Measurements from ENCODE around the gene PTS.
A peak's percentile ranks its signal among the peaks of the same experiment; 100 is the strongest.

The PTS gene

GRCh38 chr11:112221274-112221835 is 4.9 kb upstream of the PTS start:
- no peaks in the 10 kb centered on the region for H3K4me1 ChIP-seq (ENCODE audit: control insufficient read depth, insufficient read depth, low read length)
- H3K9me3 ChIP-seq (ENCODE audit: control insufficient read depth, insufficient read depth, low read length) = no peaks in the 10 kb centered on the region
- no peaks in the 10 kb centered on the region for H3K36me3 ChIP-seq (ENCODE audit: control insufficient read depth, insufficient read depth, low read length)
- H3K9ac ChIP-seq (ENCODE audit: low read depth, low read length) = no peak overlapping the region
- H3K4me3 ChIP-seq (ENCODE audit: low read depth, low read length) = no peak overlapping the region
- H3K27me3 ChIP-seq (ENCODE audit: control insufficient read depth, insufficient read depth, low read length) = peaks cover 5% of the 10 kb centered on the region
- H3K27ac ChIP-seq (ENCODE audit: low read depth, low read length) = no peak overlapping the region

GRCh38 chr11:112222303-112222702 is 3.9 kb upstream of the PTS start:
- peaks cover 4% of the 10 kb centered on the region; the same call in 1 of the 2 replicates for H3K4me1 ChIP-seq (ENCODE audit: control insufficient read depth, insufficient read depth, low read length)
- no peaks in the 10 kb centered on the region for H3K9me3 ChIP-seq (ENCODE audit: control insufficient read depth, insufficient read depth, low read length)
- peaks cover 5% of the 10 kb centered on the region for H3K27me3 ChIP-seq (ENCODE audit: control insufficient read depth, insufficient read depth, low read length)
- H3K9ac ChIP-seq (ENCODE audit: low read depth, low read length) = no peak overlapping the region
- H3K36me3 ChIP-seq (ENCODE audit: control insufficient read depth, insufficient read depth, low read length) = no peaks in the 10 kb centered on the region
- H3K27ac ChIP-seq (ENCODE audit: low read depth, low read length) = no peak overlapping the region
- H3K4me3 ChIP-seq (ENCODE audit: low read depth, low read length) = no peak overlapping the region

- H3K27ac ChIP-seq (ENCODE audit: low read depth, low read length) = no peak overlapping the region
- H3K4me1 ChIP-seq (ENCODE audit: control insufficient read depth, insufficient read depth, low read length) = peaks cover 6% of the 10 kb centered on the region; the same call in 1 of the 2 replicates
- no peaks in the 10 kb centered on the region for H3K9me3 ChIP-seq (ENCODE audit: control insufficient read depth, insufficient read depth, low read length)
- H3K36me3 ChIP-seq (ENCODE audit: control insufficient read depth, insufficient read depth, low read length) = no peaks in the 10 kb centered on the region
- H3K27me3 ChIP-seq (ENCODE audit: control insufficient read depth, insufficient read depth, low read length) = peaks cover 5% of the 10 kb centered on the region
- H3K4me3 ChIP-seq (ENCODE audit: low read depth, low read length) = no peak overlapping the region
- no peak overlapping the region for H3K9ac ChIP-seq (ENCODE audit: low read depth, low read length)
Measured at GRCh38 chr11:112223121-112223520, 3.1 kb upstream of the PTS start.

- Histone ChIP-seq H3K9me3 (ENCODE audit: control insufficient read depth, insufficient read depth, low read length) (no peaks in the 10 kb centered on the region), H3K36me3 (ENCODE audit: control insufficient read depth, insufficient read depth, low read length) (peaks cover 5% of the 10 kb centered on the region), H3K27me3 (ENCODE audit: control insufficient read depth, insufficient read depth, low read length) (peaks cover 5% of the 10 kb centered on the region), H3K27ac (ENCODE audit: low read depth, low read length) (no peak overlapping the region), H3K4me3 (ENCODE audit: low read depth, low read length) (no peak overlapping the region), H3K4me1 (ENCODE audit: control insufficient read depth, insufficient read depth, low read length) (peaks cover 6% of the 10 kb centered on the region; the same call in 1 of the 2 replicates), H3K9ac (ENCODE audit: low read depth, low read length) (no peak overlapping the region)
Measured at GRCh38 chr11:112223754-112224532, 2.3 kb upstream of the PTS start.

- H3K4me3 ChIP-seq (ENCODE audit: low read depth, low read length) = peak overlapping the region; percentile 91
- peak overlapping the region; percentile 90 for H3K27ac ChIP-seq (ENCODE audit: low read depth, low read length)
- no peaks in the 10 kb centered on the region for H3K9me3 ChIP-seq (ENCODE audit: control insufficient read depth, insufficient read depth, low read length)
- peaks cover 6% of the 10 kb centered on the region; the same call in 1 of the 2 replicates for H3K4me1 ChIP-seq (ENCODE audit: control insufficient read depth, insufficient read depth, low read length)
- peak overlapping the region; percentile 88; the same call in 1 of the 2 replicates for H3K9ac ChIP-seq (ENCODE audit: low read depth, low read length)
- peaks cover 21% of the 10 kb centered on the region for H3K36me3 ChIP-seq (ENCODE audit: control insufficient read depth, insufficient read depth, low read length)
- peaks cover 5% of the 10 kb centered on the region for H3K27me3 ChIP-seq (ENCODE audit: control insufficient read depth, insufficient read depth, low read length)
Measured at GRCh38 chr11:112225753-112226061, 521 bp upstream of the PTS start.

- Histone ChIP-seq H3K9me3 (ENCODE audit: control insufficient read depth, insufficient read depth, low read length) (no peaks in the 10 kb centered on the region), H3K4me1 (ENCODE audit: control insufficient read depth, insufficient read depth, low read length) (peaks cover 6% of the 10 kb centered on the region; the same call in 1 of the 2 replicates), H3K27ac (ENCODE audit: low read depth, low read length) (peak overlapping the region; percentile 90), H3K36me3 (ENCODE audit: control insufficient read depth, insufficient read depth, low read length) (peaks cover 29% of the 10 kb centered on the region), H3K27me3 (ENCODE audit: control insufficient read depth, insufficient read depth, low read length) (peaks cover 5% of the 10 kb centered on the region), H3K9ac (ENCODE audit: low read depth, low read length) (peak overlapping the region; percentile 88), H3K4me3 (ENCODE audit: low read depth, low read length) (peak overlapping the region; percentile 91)
Measured at GRCh38 chr11:112226831-112227401, 688 bp downstream of the PTS start.

GRCh38 chr11:112227471-112227870 is 1.2 kb downstream of the PTS start:
- Histone ChIP-seq H3K4me3 (ENCODE audit: low read depth, low read length) (peak overlapping the region; percentile 91), H3K27me3 (ENCODE audit: control insufficient read depth, insufficient read depth, low read length) (peaks cover 5% of the 10 kb centered on the region), H3K9ac (ENCODE audit: low read depth, low read length) (0 out of 2 replicates have a peak overlapping the region, but pooled peaks have one; percentile 88), H3K9me3 (ENCODE audit: control insufficient read depth, insufficient read depth, low read length) (no peaks in the 10 kb centered on the region), H3K27ac (ENCODE audit: low read depth, low read length) (no peak overlapping the region), H3K36me3 (ENCODE audit: control insufficient read depth, insufficient read depth, low read length) (peaks cover 30% of the 10 kb centered on the region), H3K4me1 (ENCODE audit: control insufficient read depth, insufficient read depth, low read length) (peaks cover 6% of the 10 kb centered on the region; the same call in 1 of the 2 replicates)

- Histone ChIP-seq H3K27me3 (ENCODE audit: control insufficient read depth, insufficient read depth, low read length) (peaks cover 4% of the 10 kb centered on the region; the same call in 1 of the 2 replicates), H3K9ac (ENCODE audit: low read depth, low read length) (no peak overlapping the region), H3K4me1 (ENCODE audit: control insufficient read depth, insufficient read depth, low read length) (peaks cover 6% of the 10 kb centered on the region; the same call in 1 of the 2 replicates), H3K36me3 (ENCODE audit: control insufficient read depth, insufficient read depth, low read length) (peaks cover 43% of the 10 kb centered on the region), H3K4me3 (ENCODE audit: low read depth, low read length) (no peak overlapping the region), H3K27ac (ENCODE audit: low read depth, low read length) (no peak overlapping the region), H3K9me3 (ENCODE audit: control insufficient read depth, insufficient read depth, low read length) (no peaks in the 10 kb centered on the region)
Measured at GRCh38 chr11:112228706-112229105, 2.5 kb downstream of the PTS start.

- no peak overlapping the region for H3K27ac ChIP-seq (ENCODE audit: low read depth, low read length)
- H3K9me3 ChIP-seq (ENCODE audit: control insufficient read depth, insufficient read depth, low read length) = no peaks in the 10 kb centered on the region
- no peaks in the 10 kb centered on the region for H3K27me3 ChIP-seq (ENCODE audit: control insufficient read depth, insufficient read depth, low read length)
- H3K9ac ChIP-seq (ENCODE audit: low read depth, low read length) = no peak overlapping the region
- no peak overlapping the region for H3K4me3 ChIP-seq (ENCODE audit: low read depth, low read length)
- peaks cover 6% of the 10 kb centered on the region; the same call in 1 of the 2 replicates for H3K4me1 ChIP-seq (ENCODE audit: control insufficient read depth, insufficient read depth, low read length)
- H3K36me3 ChIP-seq (ENCODE audit: control insufficient read depth, insufficient read depth, low read length) = peaks cover 46% of the 10 kb centered on the region
Measured at GRCh38 chr11:112229159-112229558, 2.9 kb downstream of the PTS start.

GRCh38 chr11:112229746-112230433 is 3.7 kb downstream of the PTS start:
- peaks cover 6% of the 10 kb centered on the region; the same call in 1 of the 2 replicates for H3K4me1 ChIP-seq (ENCODE audit: control insufficient read depth, insufficient read depth, low read length)
- H3K36me3 ChIP-seq (ENCODE audit: control insufficient read depth, insufficient read depth, low read length) = peaks cover 50% of the 10 kb centered on the region
- H3K4me3 ChIP-seq (ENCODE audit: low read depth, low read length) = no peak overlapping the region
- H3K27me3 ChIP-seq (ENCODE audit: control insufficient read depth, insufficient read depth, low read length) = no peaks in the 10 kb centered on the region
- H3K9ac ChIP-seq (ENCODE audit: low read depth, low read length) = no peak overlapping the region
- no peak overlapping the region for H3K27ac ChIP-seq (ENCODE audit: low read depth, low read length)
- no peaks in the 10 kb centered on the region for H3K9me3 ChIP-seq (ENCODE audit: control insufficient read depth, insufficient read depth, low read length)

Data from HUES48 (cell line).